Transverse colon (tissue), 4 donors: ENCODE measurements around the gene NDUFS7.

Experiments used
- CTCF ChIP-seq, 5 experiments: fragments of 200-600 bp in 3 of 5; fragments of 450-650 bp in 2 of 5; sonication (generic) in 3 of 5; IDR thresholded peaks; 1 replicate in 2 of 5; 2 replicates in 3 of 5; pipeline ENCODE4 v1.5.1; 2016 to 2017; ENCODE audit warnings: antibody characterized with exemption in 5 of 5, inconsistent platforms in 3 of 5, mild to moderate bottlenecking in 2 of 5, moderate library complexity in 1 of 5
- POLR2A ChIP-seq: fragments of 450-650 bp; IDR thresholded peaks from one replicate; pipeline ENCODE4 v1.6.1; 2016; ENCODE audit warnings: antibody characterized with exemption, mild to moderate bottlenecking, moderate library complexity
- POLR2AphosphoS5 ChIP-seq, 3 donors: sonication (generic); formaldehyde crosslinking; IDR thresholded peaks; one replicate each; pipeline ENCODE4 v1.6.1; 2016; ENCODE audit warnings: antibody characterized with exemption in 3 of 3

DNA sequence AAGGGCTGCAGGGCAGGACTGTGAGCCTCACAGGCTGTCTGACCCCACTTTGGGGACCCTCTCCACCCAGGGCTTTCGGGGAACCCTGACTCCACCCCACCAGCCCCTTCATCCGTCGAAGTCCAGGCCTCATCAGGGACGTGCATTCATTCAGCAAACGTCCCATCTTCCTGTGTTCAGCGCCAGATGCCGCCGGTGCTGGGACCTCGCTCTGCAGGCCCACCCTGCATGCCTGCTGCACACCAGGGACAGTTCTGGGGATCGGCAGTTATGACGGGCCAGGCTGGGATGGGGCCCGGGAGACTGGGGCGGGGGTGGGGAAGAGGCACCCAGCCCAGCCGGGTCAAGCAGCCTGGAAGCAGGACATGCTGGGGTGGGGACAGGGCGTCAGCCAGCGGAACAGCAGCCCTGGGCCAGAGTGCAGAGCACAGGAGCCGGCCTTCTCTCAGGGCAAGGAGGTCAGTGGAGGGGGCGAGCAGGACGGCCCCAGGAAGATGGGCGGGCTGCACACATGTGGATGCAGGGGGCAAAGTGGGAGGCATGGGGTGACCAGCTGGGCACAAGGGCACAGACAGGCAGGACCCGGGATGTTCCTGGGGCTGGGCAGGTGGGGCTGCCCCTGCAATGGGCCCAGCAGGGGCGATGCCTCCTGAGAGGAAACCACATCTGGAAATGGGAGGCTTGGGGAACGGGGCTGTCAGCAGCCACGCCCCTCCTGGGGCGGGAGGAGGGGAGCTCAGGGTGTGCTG lies 12.5 kb downstream of the NDUFS7 start:
- TF ChIP-seq CTCF (IDR thresholded peaks at IDR 0.05): no peak
- TF ChIP-seq POLR2AphosphoS5 (IDR thresholded peaks at IDR 0.05): no peak
- no peak for TF ChIP-seq POLR2A
